GM20431 (cell line): ENCODE data around the gene SYNM.
"Not testable (repeated sequence)": the region's sequence is repeated elsewhere in the genome, so short reads cannot be mapped to it uniquely, and the experiment has no call there.

Source experiments
- in situ Hi-C: fragments of 300-500 bp; cut with MseI, MboI; formaldehyde crosslinking; loops from one replicate; pipeline ENCODE4 v1.15.0; 2020; ENCODE audit warnings: low sequenced_read_pairs; ENCODE audit not compliant: unreplicated experiment

The SYNM gene

GRCh38 chr15:99104788-99105513, at the start of gene SYNM:
SYNM (plus strand) TSS chr15:99105080; CDS start chr15:99105200, 120 bp downstream.
- in situ Hi-C loops, result no loop called here

GRCh38 chr15:99055555-99056134, 49.2 kb upstream of the SYNM start:
- in situ Hi-C loops, result loop anchor here (25.0 kb wide), 1 partner anchor 268 kb away; no protein-coding TSS in a partner anchor

- in situ Hi-C loops, result loop anchor here (25.0 kb wide), 1 partner anchor 270 kb away; no protein-coding TSS in a partner anchor
These were observed 47.9 kb upstream of the SYNM start for GRCh38 chr15:99057020-99057419.

- in situ Hi-C loops, result loop anchor here (25.0 kb wide), 1 partner anchor 271 kb away; no protein-coding TSS in a partner anchor
These were observed 47.0 kb upstream of the SYNM start for GRCh38 chr15:99057697-99058420.

- in situ Hi-C loops, result loop anchor here (25.0 kb wide), 1 partner anchor 271 kb away; no protein-coding TSS in a partner anchor
These were observed 46.4 kb upstream of the SYNM start for GRCh38 chr15:99058421-99058870.

GRCh38 chr15:99059010-99059981, 45.6 kb upstream of the SYNM start:
- in situ Hi-C loops, result loop anchor here (25.0 kb wide), 1 partner anchor 272 kb away; no protein-coding TSS in a partner anchor

GRCh38 chr15:99060186-99060585, 44.7 kb upstream of the SYNM start:
- in situ Hi-C loops, result loop anchor here (25.0 kb wide), 1 partner anchor 273 kb away; no protein-coding TSS in a partner anchor

- in situ Hi-C loops, result loop anchor here (25.0 kb wide), 1 partner anchor 275 kb away; no protein-coding TSS in a partner anchor
These were observed 42.7 kb upstream of the SYNM start for GRCh38 chr15:99062226-99062625.

- in situ Hi-C loops, result loop anchor here (25.0 kb wide), 1 partner anchor 281 kb away; no protein-coding TSS in a partner anchor
These were observed 36.7 kb upstream of the SYNM start for GRCh38 chr15:99068186-99068585.

GRCh38 chr15:99070208-99070607, 34.7 kb upstream of the SYNM start:
- in situ Hi-C loops, result loop anchor here (25.0 kb wide), 1 partner anchor 283 kb away; no protein-coding TSS in a partner anchor

- in situ Hi-C loops, result loop anchor here (25.0 kb wide), 1 partner anchor 284 kb away; no protein-coding TSS in a partner anchor
These were observed 33.7 kb upstream of the SYNM start for GRCh38 chr15:99071091-99071680.

GRCh38 chr15:99073008-99073717, 31.7 kb upstream of the SYNM start:
- in situ Hi-C loops, result loop anchor here (25.0 kb wide), 1 partner anchor 286 kb away; no protein-coding TSS in a partner anchor

GRCh38 chr15:99074446-99074845, 30.4 kb upstream of the SYNM start:
- in situ Hi-C loops, result loop anchor here (25.0 kb wide), 1 partner anchor 287 kb away; no protein-coding TSS in a partner anchor

- in situ Hi-C loops, result not testable (repeated sequence)
These were observed 29.7 kb upstream of the SYNM start for GRCh38 chr15:99075059-99075652.

GRCh38 chr15:99076109-99076508, 28.8 kb upstream of the SYNM start:
- in situ Hi-C loops, result no loop called here

- in situ Hi-C loops, result no loop called here
These were observed 28.1 kb upstream of the SYNM start for GRCh38 chr15:99076555-99077308.

- in situ Hi-C loops, result no loop called here
These were observed 22.1 kb upstream of the SYNM start for GRCh38 chr15:99082798-99083197.
